Measurements from ENCODE around the gene TMEM258.

TMEM258 gene

DNA sequence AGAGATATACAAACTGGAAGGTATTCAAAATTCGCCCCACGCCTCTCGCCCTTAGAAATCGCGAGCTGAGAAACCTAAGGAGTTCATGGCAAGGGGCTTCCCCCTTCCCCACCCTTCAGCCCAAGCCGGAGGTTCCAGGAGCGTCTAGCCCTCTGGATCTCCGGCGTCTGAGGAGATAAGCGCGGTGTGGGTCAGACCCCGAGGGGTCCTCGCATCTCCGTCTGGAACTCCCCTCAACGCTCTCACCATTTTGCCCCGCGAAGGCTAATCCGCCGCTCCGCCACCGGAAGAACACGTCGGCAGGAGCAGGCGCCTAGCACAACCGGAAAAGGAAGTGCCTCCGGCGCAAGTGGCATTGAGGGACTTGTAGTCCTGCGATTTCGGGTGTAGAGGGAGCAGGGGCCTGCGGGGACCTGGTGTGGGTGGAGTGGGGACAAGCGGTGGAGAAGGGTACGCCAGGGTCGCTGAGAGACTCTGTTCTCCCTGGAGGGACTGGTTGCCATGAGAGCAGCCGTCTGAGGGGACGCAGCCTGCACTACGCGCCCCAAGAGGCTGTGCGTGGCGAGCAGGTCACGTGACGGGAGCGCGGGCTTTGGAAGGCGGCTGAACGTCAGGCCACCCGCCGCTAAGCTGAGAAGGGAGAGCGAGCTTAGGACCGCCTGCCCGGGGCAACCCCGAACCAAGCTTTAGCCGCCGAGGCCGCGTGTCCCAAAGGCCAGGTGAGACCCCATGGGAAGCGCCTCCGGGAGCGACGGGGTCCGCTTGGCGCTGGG lies at the start of gene TMEM258, which contains the start of gene FEN1:
Gene TMEM258, minus strand, starts transcription at position 290 of the 773 bp plus-strand sequence. Its CDS starts 41 bp downstream, at position 249.
Gene FEN1, plus strand, starts transcription at position 602 of the 773 bp plus-strand sequence. CDS start 2,451 bp downstream, outside the sequence.
- Histone ChIP-seq H3K27me3 (ENCODE audit: control insufficient read depth in 2 of 2, insufficient read depth in 2 of 2, low read length in 2 of 2) (no peaks in the 10 kb centered on the region), H3K9me3 (ENCODE audit: control insufficient read depth in 2 of 2, low read length in 2 of 2) (no peaks in the 10 kb centered on the region), H3K4me3 (ENCODE audit: low read length in 2 of 2) (peak within 1 kb of the TSS; percentile 88 to 97), H3K9ac (ENCODE audit: low read depth in 1 of 2, low read length in 2 of 2) (peak within 1 kb of the TSS; percentile 92 to 94), H3K4me1 (ENCODE audit: control insufficient read depth in 2 of 2, insufficient read depth in 2 of 2, low read length in 2 of 2) (peaks cover 13 to 15% of the 10 kb centered on the region in 2 donors), H3K27ac (ENCODE audit: low read depth in 2 of 2, low read length in 2 of 2) (peak within 1 kb of the TSS; percentile 88 to 96), H3K36me3 (ENCODE audit: control insufficient read depth in 2 of 2, insufficient read depth in 2 of 2, low read length in 2 of 2) (peaks cover 22 to 35% of the 10 kb centered on the region in 2 donors)

GRCh38 chr11:61841636-61842527 lies 49.5 kb upstream of the TMEM258 start:
- Histone ChIP-seq H3K27me3 (ENCODE audit: control insufficient read depth in 2 of 2, insufficient read depth in 2 of 2, low read length in 2 of 2) (no peaks in the 10 kb centered on the region), H3K9me3 (ENCODE audit: control insufficient read depth in 2 of 2, low read length in 2 of 2) (no peaks in the 10 kb centered on the region), H3K4me3 (ENCODE audit: low read length in 2 of 2) (no peak overlapping the region), H3K36me3 (ENCODE audit: control insufficient read depth in 2 of 2, insufficient read depth in 2 of 2, low read length in 2 of 2) (peaks cover 0 to 2% of the 10 kb centered on the region in 2 donors), H3K9ac (ENCODE audit: low read depth in 1 of 2, low read length in 2 of 2) (no peak overlapping the region), H3K4me1 (ENCODE audit: control insufficient read depth in 2 of 2, insufficient read depth in 2 of 2, low read length in 2 of 2) (no peaks in the 10 kb centered on the region), H3K27ac (ENCODE audit: low read depth in 2 of 2, low read length in 2 of 2) (no peak overlapping the region)

DNA sequence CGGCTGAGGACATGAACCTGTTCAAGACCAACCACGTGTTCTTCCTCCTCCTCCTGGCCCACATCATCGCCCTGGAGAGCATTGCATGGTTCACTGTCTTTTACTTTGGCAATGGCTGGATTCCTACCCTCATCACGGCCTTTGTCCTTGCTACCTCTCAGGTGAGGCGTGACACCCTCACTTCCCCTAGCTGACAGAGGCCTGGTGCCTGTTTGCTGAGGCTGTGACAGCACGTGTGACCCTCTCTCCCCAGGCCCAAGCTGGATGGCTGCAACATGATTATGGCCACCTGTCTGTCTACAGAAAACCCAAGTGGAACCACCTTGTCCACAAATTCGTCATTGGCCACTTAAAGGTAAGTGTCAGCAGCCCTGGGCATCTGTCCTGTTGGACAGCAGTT lies 48.0 kb upstream of the TMEM258 start:
- Histone ChIP-seq H3K9me3 (ENCODE audit: control insufficient read depth in 2 of 2, low read length in 2 of 2) (no peaks in the 10 kb centered on the region), H3K9ac (ENCODE audit: low read depth in 1 of 2, low read length in 2 of 2) (no peak overlapping the region), H3K4me3 (ENCODE audit: low read length in 2 of 2) (no peak overlapping the region), H3K4me1 (ENCODE audit: control insufficient read depth in 2 of 2, insufficient read depth in 2 of 2, low read length in 2 of 2) (no peaks in the 10 kb centered on the region), H3K36me3 (ENCODE audit: control insufficient read depth in 2 of 2, insufficient read depth in 2 of 2, low read length in 2 of 2) (peaks cover 0 to 2% of the 10 kb centered on the region in 2 donors), H3K27me3 (ENCODE audit: control insufficient read depth in 2 of 2, insufficient read depth in 2 of 2, low read length in 2 of 2) (no peaks in the 10 kb centered on the region), H3K27ac (ENCODE audit: low read depth in 2 of 2, low read length in 2 of 2) (no peak overlapping the region)

GRCh38 chr11:61839742-61840141 lies 47.3 kb upstream of the TMEM258 start:
- no peak overlapping the region for H3K27ac ChIP-seq (ENCODE audit: low read depth in 2 of 2, low read length in 2 of 2)
- H3K36me3 ChIP-seq (ENCODE audit: control insufficient read depth in 2 of 2, insufficient read depth in 2 of 2, low read length in 2 of 2): peaks cover 0 to 2% of the 10 kb centered on the region in 2 donors
- H3K27me3 ChIP-seq (ENCODE audit: control insufficient read depth in 2 of 2, insufficient read depth in 2 of 2, low read length in 2 of 2): no peaks in the 10 kb centered on the region
- H3K9ac ChIP-seq (ENCODE audit: low read depth in 1 of 2, low read length in 2 of 2): no peak overlapping the region
- peaks cover 0 to 4% of the 10 kb centered on the region in 2 donors for H3K4me1 ChIP-seq (ENCODE audit: control insufficient read depth in 2 of 2, insufficient read depth in 2 of 2, low read length in 2 of 2)
- no peaks in the 10 kb centered on the region for H3K9me3 ChIP-seq (ENCODE audit: control insufficient read depth in 2 of 2, low read length in 2 of 2)
- no peak overlapping the region for H3K4me3 ChIP-seq (ENCODE audit: low read length in 2 of 2)

- Histone ChIP-seq H3K36me3 (ENCODE audit: control insufficient read depth in 2 of 2, insufficient read depth in 2 of 2, low read length in 2 of 2) (peaks cover 0 to 2% of the 10 kb centered on the region in 2 donors), H3K4me1 (ENCODE audit: control insufficient read depth in 2 of 2, insufficient read depth in 2 of 2, low read length in 2 of 2) (peaks cover 0 to 8% of the 10 kb centered on the region in 2 donors), H3K9ac (ENCODE audit: low read depth in 1 of 2, low read length in 2 of 2) (no peak overlapping the region), H3K9me3 (ENCODE audit: control insufficient read depth in 2 of 2, low read length in 2 of 2) (no peaks in the 10 kb centered on the region), H3K4me3 (ENCODE audit: low read length in 2 of 2) (no peak overlapping the region), H3K27ac (ENCODE audit: low read depth in 2 of 2, low read length in 2 of 2) (no peak overlapping the region), H3K27me3 (ENCODE audit: control insufficient read depth in 2 of 2, insufficient read depth in 2 of 2, low read length in 2 of 2) (no peaks in the 10 kb centered on the region)
Measured at GRCh38 chr11:61838921-61839320, 46.5 kb upstream of the TMEM258 start.

- Histone ChIP-seq H3K36me3 (ENCODE audit: control insufficient read depth in 2 of 2, insufficient read depth in 2 of 2, low read length in 2 of 2) (peaks cover 0 to 2% of the 10 kb centered on the region in 2 donors), H3K27ac (ENCODE audit: low read depth in 2 of 2, low read length in 2 of 2) (no peak overlapping the region), H3K27me3 (ENCODE audit: control insufficient read depth in 2 of 2, insufficient read depth in 2 of 2, low read length in 2 of 2) (no peaks in the 10 kb centered on the region), H3K9ac (ENCODE audit: low read depth in 1 of 2, low read length in 2 of 2) (no peak overlapping the region), H3K9me3 (ENCODE audit: control insufficient read depth in 2 of 2, low read length in 2 of 2) (no peaks in the 10 kb centered on the region), H3K4me1 (ENCODE audit: control insufficient read depth in 2 of 2, insufficient read depth in 2 of 2, low read length in 2 of 2) (peaks cover 0 to 8% of the 10 kb centered on the region in 2 donors), H3K4me3 (ENCODE audit: low read length in 2 of 2) (no peak overlapping the region)
Measured at GRCh38 chr11:61838501-61838900, 46.1 kb upstream of the TMEM258 start.

- no peak overlapping the region for H3K9ac ChIP-seq (ENCODE audit: low read depth in 1 of 2, low read length in 2 of 2)
- H3K36me3 ChIP-seq (ENCODE audit: control insufficient read depth in 2 of 2, insufficient read depth in 2 of 2, low read length in 2 of 2): peaks cover 0 to 2% of the 10 kb centered on the region in 2 donors
- H3K4me1 ChIP-seq (ENCODE audit: control insufficient read depth in 2 of 2, insufficient read depth in 2 of 2, low read length in 2 of 2): peaks cover 0 to 8% of the 10 kb centered on the region in 2 donors
- no peaks in the 10 kb centered on the region for H3K9me3 ChIP-seq (ENCODE audit: control insufficient read depth in 2 of 2, low read length in 2 of 2)
- no peak overlapping the region for H3K4me3 ChIP-seq (ENCODE audit: low read length in 2 of 2)
- no peaks in the 10 kb centered on the region for H3K27me3 ChIP-seq (ENCODE audit: control insufficient read depth in 2 of 2, insufficient read depth in 2 of 2, low read length in 2 of 2)
- H3K27ac ChIP-seq (ENCODE audit: low read depth in 2 of 2, low read length in 2 of 2): no peak overlapping the region
Measured at GRCh38 chr11:61837411-61838005, 45.1 kb upstream of the TMEM258 start.

- Histone ChIP-seq H3K9ac (ENCODE audit: low read depth in 1 of 2, low read length in 2 of 2) (no peak overlapping the region), H3K4me3 (ENCODE audit: low read length in 2 of 2) (no peak overlapping the region), H3K9me3 (ENCODE audit: control insufficient read depth in 2 of 2, low read length in 2 of 2) (no peaks in the 10 kb centered on the region), H3K4me1 (ENCODE audit: control insufficient read depth in 2 of 2, insufficient read depth in 2 of 2, low read length in 2 of 2) (peaks cover 0 to 8% of the 10 kb centered on the region in 2 donors), H3K27me3 (ENCODE audit: control insufficient read depth in 2 of 2, insufficient read depth in 2 of 2, low read length in 2 of 2) (peaks cover 0 to 5% of the 10 kb centered on the region in 2 donors), H3K36me3 (ENCODE audit: control insufficient read depth in 2 of 2, insufficient read depth in 2 of 2, low read length in 2 of 2) (peaks cover 0 to 2% of the 10 kb centered on the region in 2 donors), H3K27ac (ENCODE audit: low read depth in 2 of 2, low read length in 2 of 2) (no peak overlapping the region)
Measured at GRCh38 chr11:61836193-61836592, 43.8 kb upstream of the TMEM258 start.

DNA sequence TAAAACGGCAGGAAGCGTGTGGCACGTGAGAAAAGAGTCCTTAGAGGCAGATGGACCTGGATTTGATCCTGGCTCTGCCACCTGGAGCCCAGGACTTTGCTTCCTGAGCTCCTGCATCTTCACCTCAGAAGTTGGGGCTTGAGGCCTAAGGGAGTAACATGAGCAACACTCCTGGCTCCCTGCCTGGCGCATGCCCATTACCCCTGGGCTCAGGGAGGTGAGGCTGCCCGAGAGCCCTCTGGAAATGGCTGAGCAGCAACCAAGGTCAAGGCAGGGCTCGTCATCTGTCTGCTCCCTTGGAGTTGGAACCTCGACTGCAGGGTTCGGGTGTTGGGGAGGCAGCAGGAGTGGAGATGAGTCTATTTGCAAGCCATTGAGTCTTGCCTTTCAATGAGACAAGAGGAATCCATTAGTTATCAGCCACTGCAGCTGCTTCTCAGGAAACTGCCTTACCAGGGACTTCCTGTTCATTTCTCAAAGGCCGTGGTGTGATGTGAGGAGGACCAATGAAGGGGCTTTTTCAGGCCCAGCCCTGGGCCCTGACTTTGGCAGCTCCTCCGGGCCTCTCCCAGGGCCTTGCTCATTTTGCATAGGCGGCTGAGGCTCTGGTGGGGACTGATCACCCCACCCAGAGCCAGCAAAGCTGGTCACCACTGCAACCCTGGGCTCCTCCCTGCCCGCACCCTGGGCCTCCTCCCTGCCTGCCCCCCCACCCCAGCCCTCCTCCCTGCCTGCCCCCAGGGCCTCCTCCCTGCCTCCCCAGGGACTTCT lies 42.1 kb upstream of the TMEM258 start:
- Histone ChIP-seq H3K27me3 (ENCODE audit: control insufficient read depth in 2 of 2, insufficient read depth in 2 of 2, low read length in 2 of 2) (peaks cover 0 to 10% of the 10 kb centered on the region in 2 donors), H3K9me3 (ENCODE audit: control insufficient read depth in 2 of 2, low read length in 2 of 2) (no peaks in the 10 kb centered on the region), H3K4me3 (ENCODE audit: low read length in 2 of 2) (no peak overlapping the region), H3K4me1 (ENCODE audit: control insufficient read depth in 2 of 2, insufficient read depth in 2 of 2, low read length in 2 of 2) (peaks cover 0 to 9% of the 10 kb centered on the region in 2 donors), H3K9ac (ENCODE audit: low read depth in 1 of 2, low read length in 2 of 2) (no peak overlapping the region), H3K27ac (ENCODE audit: low read depth in 2 of 2, low read length in 2 of 2) (peak overlapping the region; percentile 23 to 37), H3K36me3 (ENCODE audit: control insufficient read depth in 2 of 2, insufficient read depth in 2 of 2, low read length in 2 of 2) (peaks cover 0 to 2% of the 10 kb centered on the region in 2 donors)
